ENCODE data around the gene NR6A1. TPM values are rescaled to one million over a fixed set of nuclear protein-coding genes. Genes with fewer than 3 reads are reported as not detected.

The NR6A1 gene
- total RNA-seq, 1 donor from 2014 or later, result 60.7 TPM

DNA sequence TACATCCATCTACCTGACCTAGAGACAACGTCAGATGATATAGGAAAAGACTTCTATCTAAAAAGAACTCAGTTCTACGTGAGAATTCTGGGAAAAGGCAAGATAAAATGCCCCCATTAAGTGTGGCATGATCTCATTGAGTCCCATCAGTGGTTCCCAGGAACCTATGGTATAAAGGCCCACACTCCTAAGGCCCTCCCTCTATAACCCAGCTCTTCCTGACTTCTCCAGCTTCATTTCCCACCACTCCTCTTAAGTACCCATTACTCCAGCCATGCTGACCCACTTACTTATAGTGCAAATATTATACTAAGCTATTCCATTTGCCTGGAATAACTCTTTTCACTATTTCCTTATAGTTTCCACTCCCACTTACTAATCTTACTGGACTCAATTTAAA, 168.5 kb downstream of the NR6A1 start:
- TF ChIP-seq CTCF (conservative IDR thresholded peaks at IDR 0.05), result no peak
- no peaks in the 10 kb centered on the region for H3K4me1 Mint-ChIP-seq
- H3K9me3 Mint-ChIP-seq, result peaks cover 3% of the 10 kb centered on the region
- no peak overlapping the region for H3K4me3 Mint-ChIP-seq
- no peaks in the 10 kb centered on the region for H3K36me3 Mint-ChIP-seq (ENCODE audit: low read depth)
- H3K27me3 Mint-ChIP-seq (ENCODE audit: low read depth), result peaks cover 7% of the 10 kb centered on the region
- H3K27ac Mint-ChIP-seq (ENCODE audit: unreplicated experiment), result no peak overlapping the region
- no peak for DNase-seq (ENCODE audit: low read depth, low spot score)

- Mint-ChIP-seq H3K9me3 (peaks cover 3% of the 10 kb centered on the region), H3K27ac (ENCODE audit: unreplicated experiment) (no peak overlapping the region), H3K4me1 (peaks cover 4% of the 10 kb centered on the region), H3K4me3 (no peak overlapping the region), H3K27me3 (ENCODE audit: low read depth) (peaks cover 11% of the 10 kb centered on the region), H3K36me3 (ENCODE audit: low read depth) (no peaks in the 10 kb centered on the region)
- no peak for TF ChIP-seq CTCF (conservative IDR thresholded peaks at IDR 0.05)
- DNase-seq (ENCODE audit: low read depth, low spot score), result no peak
Observed at GRCh38 chr9:124602204-124602603, 168.9 kb downstream of the NR6A1 start.

DNA sequence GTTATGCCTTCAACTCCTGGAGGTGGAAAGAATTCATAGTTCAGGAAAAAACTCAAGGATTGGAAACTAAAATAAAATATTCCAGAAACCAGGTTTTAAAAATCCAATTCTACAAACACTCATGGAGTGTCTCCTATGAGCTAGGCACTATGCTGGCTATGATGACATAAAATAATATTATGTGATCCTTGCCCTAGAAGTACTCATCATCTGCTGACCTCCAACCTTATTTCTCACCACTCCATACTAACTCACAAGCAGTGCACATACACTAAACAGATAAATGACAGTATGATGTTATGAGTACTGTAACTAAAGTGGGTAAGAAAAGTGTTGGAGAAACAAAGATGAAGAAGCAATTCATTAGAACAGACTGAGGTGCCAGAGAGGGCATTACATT, 170.7 kb downstream of the NR6A1 start:
- Mint-ChIP-seq H3K4me3 (no peak overlapping the region), H3K4me1 (peaks cover 22% of the 10 kb centered on the region), H3K27me3 (ENCODE audit: low read depth) (peaks cover 28% of the 10 kb centered on the region), H3K36me3 (ENCODE audit: low read depth) (no peaks in the 10 kb centered on the region), H3K9me3 (peaks cover 3% of the 10 kb centered on the region), H3K27ac (ENCODE audit: unreplicated experiment) (no peak overlapping the region)
- TF ChIP-seq CTCF (conservative IDR thresholded peaks at IDR 0.05), result no peak
- DNase-seq (ENCODE audit: low read depth, low spot score), result no peak

- no peak overlapping the region for H3K4me3 Mint-ChIP-seq
- no peak overlapping the region for H3K27ac Mint-ChIP-seq (ENCODE audit: unreplicated experiment)
- TF ChIP-seq CTCF (conservative IDR thresholded peaks at IDR 0.05), result no peak
- H3K9me3 Mint-ChIP-seq, result peaks cover 3% of the 10 kb centered on the region
- DNase-seq (ENCODE audit: low read depth, low spot score), result no peak
- peaks cover 33% of the 10 kb centered on the region for H3K4me1 Mint-ChIP-seq
- H3K27me3 Mint-ChIP-seq (ENCODE audit: low read depth), result peaks cover 29% of the 10 kb centered on the region
- no peaks in the 10 kb centered on the region for H3K36me3 Mint-ChIP-seq (ENCODE audit: low read depth)
Observed at GRCh38 chr9:124599121-124599795, 171.9 kb downstream of the NR6A1 start.

DNA sequence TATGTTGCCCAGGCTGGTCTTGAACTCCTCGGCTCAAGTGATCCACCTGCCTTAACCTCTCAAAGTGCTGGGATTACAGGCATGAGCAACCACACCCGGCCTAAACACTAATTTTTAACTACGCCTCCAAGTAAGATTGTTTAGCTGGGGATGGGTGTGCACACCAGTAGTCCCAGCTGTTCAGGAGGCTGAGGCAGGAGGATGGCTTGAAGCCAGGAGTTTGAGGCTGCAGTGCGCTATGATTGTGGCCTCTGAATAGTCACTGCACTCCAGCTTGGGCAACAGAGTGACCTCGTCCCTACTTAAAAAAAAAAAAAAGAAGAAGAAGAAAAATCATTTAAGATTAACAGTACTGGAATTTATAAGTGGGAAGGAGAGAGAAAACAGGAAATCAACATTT, 173.1 kb downstream of the NR6A1 start:
- H3K4me1 Mint-ChIP-seq, result peaks cover 45% of the 10 kb centered on the region

More for the DNA sequence above, 173.1 kb downstream of the NR6A1 start:
- no peak for TF ChIP-seq CTCF (conservative IDR thresholded peaks at IDR 0.05)
- Mint-ChIP-seq H3K27ac (ENCODE audit: unreplicated experiment) (no peak overlapping the region), H3K27me3 (ENCODE audit: low read depth) (peaks cover 29% of the 10 kb centered on the region), H3K9me3 (peaks cover 3% of the 10 kb centered on the region), H3K4me3 (no peak overlapping the region), H3K36me3 (ENCODE audit: low read depth) (no peaks in the 10 kb centered on the region)
- no peak for DNase-seq (ENCODE audit: low read depth, low spot score)
